Activated B cell treated with CpG ODN at 0.5 μM for 24 hours (primary cell): Measurements from ENCODE around the gene CACNG4. TPM values are rescaled to one million over a fixed set of nuclear protein-coding genes. Genes with fewer than 3 reads are reported as not detected.

Source experiments
- ATAC-seq: fragments of 200-7000 bp; cut with Tn5 transposase; one replicate; pipeline ENCODE4 v1.10.0; 2021; ENCODE audit warnings: low read depth, mild to moderate bottlenecking, moderate library complexity
- CTCF ChIA-PET: fragments of 350-600 bp; sonication (Branson Sonifier 250); formaldehyde crosslinking; loops from one replicate; lab custom pipeline; 2021; ENCODE audit warnings: antibody characterized with exemption; lab: Charles Lee
- POLR2A ChIA-PET: fragments of 350-600 bp; sonication (Branson Sonifier 250); formaldehyde crosslinking; loops from one replicate; lab custom pipeline; 2021; ENCODE audit warnings: antibody characterized with exemption; lab: Charles Lee
- DNase-seq: peaks from one replicate; pipeline ENCODE4 v3.0.0; 2022
- H3K27ac Mint-ChIP-seq: one replicate; pipeline ENCODE4 v1.8.0; 2020; ENCODE audit warnings: mixed read lengths
- H3K27me3 Mint-ChIP-seq: one replicate; pipeline ENCODE4 v1.8.0; 2021; ENCODE audit warnings: mixed read lengths
- H3K36me3 Mint-ChIP-seq: one replicate; pipeline ENCODE4 v1.8.0; 2021; ENCODE audit warnings: low read depth, mixed read lengths
- H3K4me1 Mint-ChIP-seq: one replicate; pipeline ENCODE4 v1.8.0; 2021; ENCODE audit warnings: mixed read lengths
- H3K4me3 Mint-ChIP-seq: one replicate; pipeline ENCODE4 v1.8.0; 2020; ENCODE audit warnings: mild to moderate bottlenecking, mixed read lengths
- H3K9me3 Mint-ChIP-seq: one replicate; pipeline ENCODE4 v1.8.0; 2020; ENCODE audit warnings: mixed read lengths
- CTCF ChIP-seq: fragments of 200-600 bp; IDR thresholded peaks from one replicate; pipeline ENCODE4 v1.8.0; 2022; ENCODE audit warnings: antibody characterized with exemption, mild to moderate bottlenecking
- intact Hi-C: fragments of 100-400 bp; cut with micrococcal nuclease; formaldehyde crosslinking; loops from one replicate; pipeline ENCODE4 v1.15.1; 2024
- total RNA-seq: library from RNA; stranded (reverse); gene quantifications from 2 replicates; pipeline ENCODE4 v1.2.3, GENCODE V29; 2022

CACNG4 gene
- total RNA-seq, 1 donor from 2014 or later, result not detected

GRCh38 chr17:67004181-67004580 is 39.7 kb downstream of the CACNG4 start:
- Mint-ChIP-seq H3K27me3 (peaks cover 10% of the 10 kb centered on the region), H3K9me3 (peaks cover 6% of the 10 kb centered on the region), H3K27ac (no peak overlapping the region), H3K4me3 (no peak overlapping the region), H3K4me1 (no peaks in the 10 kb centered on the region), H3K36me3 (no peaks in the 10 kb centered on the region)
- no peak for DNase-seq
- CTCF ChIA-PET, result no interaction called here
- ATAC-seq, result no peak
- TF ChIP-seq CTCF, result no peak
- intact Hi-C loops, result no loop called here
- POLR2A ChIA-PET, result no interaction called here

- CTCF ChIA-PET, result no interaction called here
- TF ChIP-seq CTCF, result no peak
- DNase-seq (no peak), ATAC-seq (no peak)
- H3K27ac Mint-ChIP-seq, result no peak overlapping the region
- H3K4me1 Mint-ChIP-seq, result no peaks in the 10 kb centered on the region
- H3K4me3 Mint-ChIP-seq, result no peak overlapping the region
- H3K36me3 Mint-ChIP-seq, result no peaks in the 10 kb centered on the region
- H3K9me3 Mint-ChIP-seq, result peaks cover 7% of the 10 kb centered on the region
- intact Hi-C loops, result no loop called here
- H3K27me3 Mint-ChIP-seq, result peaks cover 10% of the 10 kb centered on the region
- POLR2A ChIA-PET, result no interaction called here
Measured at GRCh38 chr17:67007266-67007665, 42.8 kb downstream of the CACNG4 start.

- peaks cover 10% of the 10 kb centered on the region for H3K27me3 Mint-ChIP-seq
Measured at GRCh38 chr17:67008101-67008500, 43.6 kb downstream of the CACNG4 start.

GRCh38 chr17:67011527-67012175 is 47.1 kb downstream of the CACNG4 start:
- Mint-ChIP-seq H3K9me3 (peaks cover 7% of the 10 kb centered on the region), H3K36me3 (no peaks in the 10 kb centered on the region), H3K27me3 (peaks cover 3% of the 10 kb centered on the region), H3K4me3 (no peak overlapping the region), H3K27ac (no peak overlapping the region), H3K4me1 (no peaks in the 10 kb centered on the region)
- intact Hi-C loops, result no loop called here
- no peak for TF ChIP-seq CTCF
- POLR2A ChIA-PET, result no interaction called here
- ATAC-seq (no peak), DNase-seq (no peak)
- CTCF ChIA-PET, result no interaction called here

More at GRCh38 chr17:67008101-67008500, 43.6 kb downstream of the CACNG4 start:
- Mint-ChIP-seq H3K4me1 (no peaks in the 10 kb centered on the region), H3K4me3 (no peak overlapping the region), H3K27ac (no peak overlapping the region), H3K9me3 (peaks cover 7% of the 10 kb centered on the region), H3K36me3 (no peaks in the 10 kb centered on the region)
- intact Hi-C loops, result no loop called here
- ATAC-seq (no peak), DNase-seq (no peak)
- ChIA-PET POLR2A (no interaction called here), CTCF (no interaction called here)
- no peak for TF ChIP-seq CTCF

GRCh38 chr17:67013891-67014290 is 49.4 kb downstream of the CACNG4 start:
- intact Hi-C loops, result no loop called here
- ATAC-seq, result no peak
- Mint-ChIP-seq H3K27ac (no peak overlapping the region), H3K4me1 (no peaks in the 10 kb centered on the region), H3K9me3 (peaks cover 4% of the 10 kb centered on the region), H3K27me3 (peaks cover 4% of the 10 kb centered on the region), H3K4me3 (no peak overlapping the region), H3K36me3 (no peaks in the 10 kb centered on the region)
- ChIA-PET POLR2A (no interaction called here), CTCF (no interaction called here)
- no peak for DNase-seq
- no peak for TF ChIP-seq CTCF
